Neural cell (in vitro differentiated cells): ENCODE results near the gene TIMM22. TPM values are rescaled to one million over a fixed set of nuclear protein-coding genes. Genes with fewer than 3 reads are reported as not detected.
"Not testable (repeated sequence)": the region's sequence is repeated elsewhere in the genome, so short reads cannot be mapped to it uniquely, and the experiment has no call there.

ENCODE experiments used
- H2AFZ ChIP-seq: fragments of 200-600, 300-800 bp; sonication (generic), shearing (Covaris generic); 2 replicates; pipeline ENCODE4 v1.6.0; 2014; ENCODE audit warnings: low read depth, mild to moderate bottlenecking, antibody characterized with exemption, low read length, moderate library complexity
- H3F3A ChIP-seq: fragments of 200-600 bp; shearing (Covaris generic); 2 replicates; pipeline ENCODE4 v1.6.1; 2016; ENCODE audit warnings: mild to moderate bottlenecking, moderate library complexity, mixed read lengths, antibody characterized with exemption, low read length; ENCODE audit not compliant: insufficient read depth, poor library complexity, severe bottlenecking
- H3K27ac ChIP-seq: fragments of 200-600, 300-800 bp; sonication (generic), shearing (Covaris generic); 2 replicates; pipeline ENCODE4 v1.5.1; 2014; ENCODE audit warnings: mild to moderate bottlenecking, low read length, moderate library complexity
- H3K27me3 ChIP-seq: fragments of 300-800, 200-600 bp; sonication (generic), shearing (Covaris generic); 2 replicates; pipeline ENCODE4 v1.6.0; 2014; ENCODE audit warnings: mild to moderate bottlenecking, low read depth, low read length, moderate library complexity; ENCODE audit not compliant: insufficient read depth
- H3K36me3 ChIP-seq: fragments of 300-800, 200-600 bp; sonication (generic), shearing (Covaris generic); 2 replicates; pipeline ENCODE4 v1.5.1; 2014; ENCODE audit warnings: mild to moderate bottlenecking, antibody characterized with exemption, low read length, moderate library complexity; ENCODE audit not compliant: insufficient read depth
- H3K4me2 ChIP-seq: fragments of 300-800, 200-600 bp; sonication (generic), shearing (Covaris generic); 2 replicates; pipeline ENCODE4 v1.6.0; 2014; ENCODE audit warnings: mild to moderate bottlenecking, low read length
- H3K4me3 ChIP-seq: fragments of 300-800, 200-600 bp; sonication (generic), shearing (Covaris generic); 2 replicates; pipeline ENCODE4 v1.5.1; 2014; ENCODE audit warnings: mild to moderate bottlenecking, low read length, moderate library complexity
- H3K79me2 ChIP-seq: fragments of 200-600 bp; shearing (Covaris generic); replicated peaks from 2 replicates; pipeline ENCODE4 v1.6.0; 2014; ENCODE audit warnings: mild to moderate bottlenecking, low read length, moderate library complexity; ENCODE audit not compliant: insufficient read depth
- H3K9ac ChIP-seq: fragments of 300-800, 200-600 bp; sonication (generic), shearing (Covaris generic); 2 replicates; pipeline ENCODE4 v1.6.1; 2016; ENCODE audit warnings: mild to moderate bottlenecking, low read length, mixed read lengths
- H3K9me2 ChIP-seq: fragments of 200-600 bp; shearing (Covaris generic); 2 replicates; pipeline ENCODE4 v1.6.1; 2016; ENCODE audit warnings: mild to moderate bottlenecking, low read length, mixed read lengths; ENCODE audit not compliant: insufficient read depth
- H3K9me3 ChIP-seq: fragments of 200-600, 300-800 bp; sonication (generic), shearing (Covaris generic); 2 replicates; pipeline ENCODE4 v1.6.1; 2016; ENCODE audit warnings: mild to moderate bottlenecking, mixed run types, low read length, moderate library complexity, mixed read lengths
- H4K20me1 ChIP-seq: fragments of 200-600 bp; shearing (Covaris generic); 2 replicates; pipeline ENCODE4 v1.6.1; 2016; ENCODE audit warnings: mild to moderate bottlenecking, mixed run types; ENCODE audit not compliant: insufficient read depth
- EP300 ChIP-seq: fragments of 450-650 bp; conservative IDR thresholded peaks from 2 replicates; pipeline ENCODE4 v1.6.1; 2014; ENCODE audit warnings: antibody characterized with exemption, mild to moderate bottlenecking, moderate library complexity; ENCODE audit not compliant: poor library complexity, severe bottlenecking
- EZH2 ChIP-seq: fragments of 200-600, 300-800 bp; shearing (Covaris generic), sonication (generic); IDR thresholded peaks from 2 replicates; pipeline ENCODE4 v1.6.1; 2014; ENCODE audit warnings: antibody characterized with exemption, low read length, borderline replicate concordance, mild to moderate bottlenecking; ENCODE audit not compliant: insufficient read depth, poor library complexity, severe bottlenecking
- MXI1 ChIP-seq: fragments of 450-650 bp; conservative IDR thresholded peaks from 2 replicates; pipeline ENCODE4 v1.6.1; 2014; ENCODE audit warnings: antibody characterized with exemption, mild to moderate bottlenecking; ENCODE audit not compliant: poor library complexity, severe bottlenecking
- POLR2AphosphoS5 ChIP-seq: IDR thresholded peaks from 2 replicates; pipeline ENCODE4 v1.6.1; 2012
- RAD21 ChIP-seq: fragments of 450-650 bp; conservative IDR thresholded peaks from 2 replicates; pipeline ENCODE4 v1.6.1; 2014; ENCODE audit warnings: antibody characterized with exemption, mild to moderate bottlenecking, moderate library complexity
- SMC3 ChIP-seq: fragments of 450-650 bp; conservative IDR thresholded peaks from 2 replicates; pipeline ENCODE4 v1.6.1; 2014; ENCODE audit warnings: antibody characterized with exemption, mild to moderate bottlenecking, moderate library complexity; ENCODE audit not compliant: poor library complexity
- TAF1 ChIP-seq: IDR thresholded peaks from 2 replicates; pipeline ENCODE4 v1.6.1; 2012; ENCODE audit warnings: low read depth
- polyA plus RNA-seq: library from polyadenylated mRNA; depleted of rRNA; stranded (reverse); fragments of >200 nt; gene quantifications from 2 replicates; pipeline ENCODE4 v1.2.3, GENCODE V29; 2014
- TF ChIP-seq, protein P1 (sequence below): IDR thresholded peaks from 2 replicates; pipeline ENCODE4 v1.6.1; 2012; ENCODE audit warnings: borderline replicate concordance
- TF ChIP-seq, protein P2 (sequence below): fragments of 450-650 bp; IDR thresholded peaks from 2 replicates; pipeline ENCODE4 v1.5.1; 2014; ENCODE audit warnings: antibody characterized with exemption, mild to moderate bottlenecking, moderate library complexity; ENCODE audit not compliant: poor library complexity, severe bottlenecking

TIMM22 gene
- polyA plus RNA-seq, 1 donor from 2014 or later: 16.7 TPM

DNA sequence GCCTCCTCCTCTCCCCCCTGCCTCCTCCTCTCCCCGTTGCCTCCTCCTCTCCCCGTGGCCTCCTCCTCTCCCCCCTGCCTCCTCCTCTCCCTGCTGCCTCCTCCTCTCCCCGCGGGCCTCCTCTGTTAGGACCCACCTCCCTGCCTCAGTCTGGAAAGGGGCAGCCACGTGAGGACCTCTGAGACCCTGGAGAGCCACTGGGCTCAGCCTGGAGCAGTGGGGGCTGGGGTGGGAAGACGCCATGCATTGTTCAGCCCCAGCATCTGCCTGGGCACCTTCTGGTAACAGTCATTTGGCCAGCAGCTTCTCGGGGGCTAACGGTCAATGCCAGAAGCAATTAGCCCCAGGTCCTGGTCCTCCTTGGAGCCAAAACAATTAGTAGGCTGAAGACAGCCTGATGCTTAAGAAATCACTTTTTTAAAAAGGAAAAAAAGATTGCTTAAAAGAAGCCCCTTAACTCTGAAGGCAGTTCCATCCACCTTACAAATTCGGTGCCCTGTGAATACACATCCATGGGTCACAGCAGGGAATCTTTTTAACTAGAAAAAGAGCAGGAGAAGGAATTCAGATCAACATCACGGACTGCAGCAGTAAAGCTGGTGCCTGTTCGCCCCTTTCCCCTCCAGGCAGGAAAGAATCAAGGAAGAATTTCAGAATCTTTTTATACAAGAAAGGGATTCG lies 47.2 kb upstream of the TIMM22 start:
- H3F3A ChIP-seq: no peaks in the 10 kb centered on the region
- H3K27me3 ChIP-seq: no peaks in the 10 kb centered on the region
- H3K27ac ChIP-seq: no peak overlapping the region
- no peaks in the 10 kb centered on the region for H4K20me1 ChIP-seq
- no peaks in the 10 kb centered on the region for H3K9me3 ChIP-seq
- H3K4me2 ChIP-seq: no peak overlapping the region
- H2AFZ ChIP-seq: no peak overlapping the region
- no peaks in the 10 kb centered on the region for H3K9me2 ChIP-seq
- H3K79me2 ChIP-seq: peaks cover 8% of the 10 kb centered on the region
- TF ChIP-seq MXI1 (no peak), SMC3 (no peak), TAF1 (no peak), EP300 (no peak), POLR2AphosphoS5 (no peak), RAD21 (no peak), EZH2 (no peak)
- TF ChIP-seq, protein P1, sequence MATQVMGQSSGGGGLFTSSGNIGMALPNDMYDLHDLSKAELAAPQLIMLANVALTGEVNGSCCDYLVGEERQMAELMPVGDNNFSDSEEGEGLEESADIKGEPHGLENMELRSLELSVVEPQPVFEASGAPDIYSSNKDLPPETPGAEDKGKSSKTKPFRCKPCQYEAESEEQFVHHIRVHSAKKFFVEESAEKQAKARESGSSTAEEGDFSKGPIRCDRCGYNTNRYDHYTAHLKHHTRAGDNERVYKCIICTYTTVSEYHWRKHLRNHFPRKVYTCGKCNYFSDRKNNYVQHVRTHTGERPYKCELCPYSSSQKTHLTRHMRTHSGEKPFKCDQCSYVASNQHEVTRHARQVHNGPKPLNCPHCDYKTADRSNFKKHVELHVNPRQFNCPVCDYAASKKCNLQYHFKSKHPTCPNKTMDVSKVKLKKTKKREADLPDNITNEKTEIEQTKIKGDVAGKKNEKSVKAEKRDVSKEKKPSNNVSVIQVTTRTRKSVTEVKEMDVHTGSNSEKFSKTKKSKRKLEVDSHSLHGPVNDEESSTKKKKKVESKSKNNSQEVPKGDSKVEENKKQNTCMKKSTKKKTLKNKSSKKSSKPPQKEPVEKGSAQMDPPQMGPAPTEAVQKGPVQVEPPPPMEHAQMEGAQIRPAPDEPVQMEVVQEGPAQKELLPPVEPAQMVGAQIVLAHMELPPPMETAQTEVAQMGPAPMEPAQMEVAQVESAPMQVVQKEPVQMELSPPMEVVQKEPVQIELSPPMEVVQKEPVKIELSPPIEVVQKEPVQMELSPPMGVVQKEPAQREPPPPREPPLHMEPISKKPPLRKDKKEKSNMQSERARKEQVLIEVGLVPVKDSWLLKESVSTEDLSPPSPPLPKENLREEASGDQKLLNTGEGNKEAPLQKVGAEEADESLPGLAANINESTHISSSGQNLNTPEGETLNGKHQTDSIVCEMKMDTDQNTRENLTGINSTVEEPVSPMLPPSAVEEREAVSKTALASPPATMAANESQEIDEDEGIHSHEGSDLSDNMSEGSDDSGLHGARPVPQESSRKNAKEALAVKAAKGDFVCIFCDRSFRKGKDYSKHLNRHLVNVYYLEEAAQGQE: no peak
- TF ChIP-seq, protein P2, sequence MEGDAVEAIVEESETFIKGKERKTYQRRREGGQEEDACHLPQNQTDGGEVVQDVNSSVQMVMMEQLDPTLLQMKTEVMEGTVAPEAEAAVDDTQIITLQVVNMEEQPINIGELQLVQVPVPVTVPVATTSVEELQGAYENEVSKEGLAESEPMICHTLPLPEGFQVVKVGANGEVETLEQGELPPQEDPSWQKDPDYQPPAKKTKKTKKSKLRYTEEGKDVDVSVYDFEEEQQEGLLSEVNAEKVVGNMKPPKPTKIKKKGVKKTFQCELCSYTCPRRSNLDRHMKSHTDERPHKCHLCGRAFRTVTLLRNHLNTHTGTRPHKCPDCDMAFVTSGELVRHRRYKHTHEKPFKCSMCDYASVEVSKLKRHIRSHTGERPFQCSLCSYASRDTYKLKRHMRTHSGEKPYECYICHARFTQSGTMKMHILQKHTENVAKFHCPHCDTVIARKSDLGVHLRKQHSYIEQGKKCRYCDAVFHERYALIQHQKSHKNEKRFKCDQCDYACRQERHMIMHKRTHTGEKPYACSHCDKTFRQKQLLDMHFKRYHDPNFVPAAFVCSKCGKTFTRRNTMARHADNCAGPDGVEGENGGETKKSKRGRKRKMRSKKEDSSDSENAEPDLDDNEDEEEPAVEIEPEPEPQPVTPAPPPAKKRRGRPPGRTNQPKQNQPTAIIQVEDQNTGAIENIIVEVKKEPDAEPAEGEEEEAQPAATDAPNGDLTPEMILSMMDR: no peak
- H3K9ac ChIP-seq: peak overlapping the region; percentile 31
- H3K4me3 ChIP-seq: no peak overlapping the region
- H3K36me3 ChIP-seq: no peaks in the 10 kb centered on the region

DNA sequence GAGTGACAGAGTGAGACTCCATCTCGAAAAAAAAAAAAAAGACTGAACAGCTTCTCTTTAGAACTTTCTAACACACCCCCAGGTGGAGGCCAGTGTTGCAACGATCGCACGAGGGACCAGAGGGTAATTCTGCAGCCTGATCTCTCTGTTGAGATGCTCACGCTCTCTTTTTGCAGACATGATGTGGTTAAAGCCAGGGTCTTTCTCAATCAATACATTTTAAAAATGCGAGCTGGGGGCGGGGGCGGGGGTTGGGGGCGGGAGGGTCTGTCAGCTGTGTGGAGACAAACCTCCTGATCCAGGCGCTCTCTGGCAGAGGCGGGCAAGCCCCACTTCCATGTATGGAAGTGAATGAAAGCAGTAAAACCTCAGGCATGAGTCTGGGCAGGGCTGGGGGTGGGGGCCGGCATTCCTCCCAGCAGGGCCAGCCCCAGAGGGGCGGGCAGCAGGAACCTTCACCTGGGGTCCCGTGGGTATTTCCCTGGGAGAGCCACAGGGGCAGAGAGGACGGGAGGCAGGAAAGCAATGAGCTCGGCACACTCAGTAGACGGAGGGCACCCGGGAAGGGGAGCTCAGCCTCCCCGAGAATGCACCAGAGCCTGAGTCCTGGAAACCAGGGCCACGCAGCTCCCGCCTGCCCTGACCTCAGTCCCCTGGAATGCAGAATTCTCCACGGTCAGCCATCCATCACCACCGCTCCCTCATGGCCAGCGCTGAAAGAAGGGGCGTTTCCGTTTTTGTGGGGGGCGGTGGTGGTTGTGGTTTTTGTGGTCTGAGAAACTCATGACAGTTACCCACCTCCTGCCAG lies 45.4 kb upstream of the TIMM22 start:
- no peaks in the 10 kb centered on the region for H3K36me3 ChIP-seq
- no peak overlapping the region for H2AFZ ChIP-seq
- peak overlapping the region; percentile 50 for H3K4me3 ChIP-seq
- no peaks in the 10 kb centered on the region for H3K9me3 ChIP-seq
- H3K9ac ChIP-seq: peak overlapping the region; percentile 68
- H3K9me2 ChIP-seq: no peaks in the 10 kb centered on the region
- peak overlapping the region; percentile 58 for H3K27ac ChIP-seq
- H3K79me2 ChIP-seq: peaks cover 12% of the 10 kb centered on the region
- H3K4me2 ChIP-seq: no peak overlapping the region
- no peak for TF ChIP-seq MXI1
- TF ChIP-seq TAF1: peak; percentile 22
- no peaks in the 10 kb centered on the region for H3K27me3 ChIP-seq
- H4K20me1 ChIP-seq: no peaks in the 10 kb centered on the region
- H3F3A ChIP-seq: no peaks in the 10 kb centered on the region

DNA sequence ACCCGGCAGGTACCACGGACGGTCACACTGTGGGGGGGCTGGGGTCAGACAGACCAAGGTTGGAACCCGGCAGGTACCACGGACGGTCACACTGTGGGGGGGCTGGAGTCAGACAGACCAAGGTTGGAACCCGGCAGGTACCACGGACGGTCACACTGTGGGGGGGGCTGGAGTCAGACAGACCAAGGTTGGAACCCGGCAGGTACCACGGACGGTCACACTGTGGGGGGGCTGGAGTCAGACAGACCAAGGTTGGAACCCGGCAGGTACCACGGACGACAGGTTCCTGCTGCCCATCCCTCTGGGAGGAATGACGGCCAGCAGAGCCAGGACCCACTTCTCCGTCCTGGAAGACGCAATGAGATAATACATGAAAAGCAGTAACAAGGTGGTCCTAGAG lies 44.3 kb upstream of the TIMM22 start:
- not testable (repeated sequence) for H3K27ac ChIP-seq, H4K20me1 ChIP-seq, H2AFZ ChIP-seq, H3F3A ChIP-seq, H3K9me2 ChIP-seq, H3K27me3 ChIP-seq, H3K9me3 ChIP-seq, H3K36me3 ChIP-seq, H3K4me2 ChIP-seq, H3K9ac ChIP-seq, H3K4me3 ChIP-seq
- H3K79me2 ChIP-seq: peaks cover 18% of the 10 kb centered on the region
